ENCODE measurements around the gene XNDC1N.
A peak's percentile ranks its signal among the peaks of the same experiment; 100 is the strongest.
"Not testable (repeated sequence)": the region's sequence is repeated elsewhere in the genome, so short reads cannot be mapped to it uniquely, and the experiment has no call there.

Gene XNDC1N

DNA sequence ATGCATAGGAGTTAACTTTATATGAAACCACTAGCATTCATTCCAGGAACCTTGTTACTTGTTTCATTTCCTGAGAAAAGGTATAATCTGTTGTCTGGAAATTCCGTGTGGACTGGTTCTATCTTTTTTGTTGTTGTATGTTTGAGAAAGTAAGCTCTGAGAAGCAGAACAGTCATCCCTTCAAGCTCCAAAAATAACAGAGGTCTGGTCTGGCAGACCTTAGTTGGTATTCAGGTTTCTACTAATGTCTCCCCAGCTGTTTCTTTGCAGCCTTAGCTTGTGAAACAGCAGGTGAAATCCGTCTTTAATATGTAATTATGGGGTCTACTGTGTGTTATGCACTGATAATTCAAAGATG lies 2.8 kb upstream of the XNDC1N start:
- H3K9me3 ChIP-seq (ENCODE audit: control insufficient read depth in 2 of 2, low read length in 2 of 2): no peaks in the 10 kb centered on the region
- H3K27me3 ChIP-seq (ENCODE audit: control insufficient read depth in 1 of 2, insufficient read depth in 2 of 2, low read length in 2 of 2): no peaks in the 10 kb centered on the region
- no peak overlapping the region for H3K4me3 ChIP-seq (ENCODE audit: low read length in 2 of 2)
- H3K4me1 ChIP-seq (ENCODE audit: control insufficient read depth, insufficient read depth, low read length): peaks cover 22% of the 10 kb centered on the region
- no peak overlapping the region for H3K27ac ChIP-seq (ENCODE audit: low read length)
- no peaks in the 10 kb centered on the region for H3K36me3 ChIP-seq (ENCODE audit: control insufficient read depth in 2 of 2, insufficient read depth in 2 of 2, low read length in 2 of 2)
- no peak overlapping the region for H3K9ac ChIP-seq (ENCODE audit: low read length in 2 of 2)

DNA sequence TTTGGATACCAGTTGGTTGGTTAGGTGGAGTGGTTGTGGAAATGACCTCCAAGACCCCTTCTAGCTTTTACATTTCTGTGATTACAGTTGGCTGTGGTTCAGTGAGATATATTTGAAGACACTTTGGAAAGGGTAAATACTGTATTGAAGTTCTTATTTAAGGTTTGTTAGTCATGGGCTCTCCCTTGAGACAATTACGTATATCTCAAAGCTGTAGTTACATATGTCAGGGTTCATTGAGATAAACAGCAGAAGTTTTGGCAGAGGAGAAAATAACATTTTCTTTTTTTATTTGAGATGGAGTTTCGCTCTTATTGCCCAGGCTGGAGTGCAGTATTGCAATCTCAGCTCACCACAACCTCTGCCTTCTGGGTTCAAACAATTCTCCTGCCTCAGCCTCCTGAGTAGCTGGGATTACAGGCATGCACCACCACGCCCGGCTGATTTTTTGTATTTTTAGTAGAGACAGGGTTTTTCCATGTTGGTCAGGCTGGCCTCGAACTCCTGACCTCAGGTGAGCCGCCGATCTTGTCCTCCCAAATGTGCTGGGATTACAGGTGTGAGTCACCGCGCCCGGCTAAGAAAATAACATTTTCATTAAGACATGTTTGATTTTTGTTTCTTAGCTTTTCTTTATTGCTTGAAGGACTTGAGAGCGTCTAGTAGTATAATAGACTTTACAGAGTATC lies 2.3 kb upstream of the XNDC1N start:
- H3K27ac ChIP-seq (ENCODE audit: low read length): no peak overlapping the region
- no peak overlapping the region for H3K9ac ChIP-seq (ENCODE audit: low read length in 2 of 2)
- H3K27me3 ChIP-seq (ENCODE audit: control insufficient read depth in 1 of 2, insufficient read depth in 2 of 2, low read length in 2 of 2): no peaks in the 10 kb centered on the region
- peaks cover 22% of the 10 kb centered on the region for H3K4me1 ChIP-seq (ENCODE audit: control insufficient read depth, insufficient read depth, low read length)
- no peaks in the 10 kb centered on the region for H3K36me3 ChIP-seq (ENCODE audit: control insufficient read depth in 2 of 2, insufficient read depth in 2 of 2, low read length in 2 of 2)
- H3K9me3 ChIP-seq (ENCODE audit: control insufficient read depth in 2 of 2, low read length in 2 of 2): no peaks in the 10 kb centered on the region
- peak overlapping the region; percentile 99 for H3K4me3 ChIP-seq (ENCODE audit: low read length in 2 of 2)

DNA sequence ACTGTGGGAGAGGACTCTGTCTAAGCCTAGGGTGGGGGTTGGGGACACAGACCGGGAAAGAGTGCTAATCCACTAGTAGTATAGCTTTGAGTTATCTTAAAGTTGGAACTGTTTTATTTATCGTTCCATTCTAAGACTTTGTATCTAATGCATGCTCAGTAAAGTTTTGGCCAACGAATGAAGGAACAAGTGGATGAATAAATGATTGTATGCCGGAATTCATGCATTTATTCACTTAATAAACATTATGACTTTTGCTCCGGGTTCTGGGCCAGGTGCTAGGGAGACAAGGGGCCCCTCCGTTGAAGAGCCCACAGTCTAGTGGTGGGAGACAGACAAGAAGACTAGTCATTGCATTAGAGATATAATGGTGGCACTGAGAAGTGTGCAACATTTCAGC lies 1.1 kb upstream of the XNDC1N start:
- Histone ChIP-seq H3K4me1 (ENCODE audit: control insufficient read depth, insufficient read depth, low read length) (peaks cover 22% of the 10 kb centered on the region), H3K36me3 (ENCODE audit: control insufficient read depth in 2 of 2, insufficient read depth in 2 of 2, low read length in 2 of 2) (no peaks in the 10 kb centered on the region), H3K27ac (ENCODE audit: low read length) (no peak overlapping the region), H3K9me3 (ENCODE audit: control insufficient read depth in 2 of 2, low read length in 2 of 2) (no peaks in the 10 kb centered on the region), H3K9ac (ENCODE audit: low read length in 2 of 2) (peak overlapping the region; percentile 86 to 93), H3K27me3 (ENCODE audit: control insufficient read depth in 1 of 2, insufficient read depth in 2 of 2, low read length in 2 of 2) (no peaks in the 10 kb centered on the region), H3K4me3 (ENCODE audit: low read length in 2 of 2) (peak overlapping the region; percentile 99)

DNA sequence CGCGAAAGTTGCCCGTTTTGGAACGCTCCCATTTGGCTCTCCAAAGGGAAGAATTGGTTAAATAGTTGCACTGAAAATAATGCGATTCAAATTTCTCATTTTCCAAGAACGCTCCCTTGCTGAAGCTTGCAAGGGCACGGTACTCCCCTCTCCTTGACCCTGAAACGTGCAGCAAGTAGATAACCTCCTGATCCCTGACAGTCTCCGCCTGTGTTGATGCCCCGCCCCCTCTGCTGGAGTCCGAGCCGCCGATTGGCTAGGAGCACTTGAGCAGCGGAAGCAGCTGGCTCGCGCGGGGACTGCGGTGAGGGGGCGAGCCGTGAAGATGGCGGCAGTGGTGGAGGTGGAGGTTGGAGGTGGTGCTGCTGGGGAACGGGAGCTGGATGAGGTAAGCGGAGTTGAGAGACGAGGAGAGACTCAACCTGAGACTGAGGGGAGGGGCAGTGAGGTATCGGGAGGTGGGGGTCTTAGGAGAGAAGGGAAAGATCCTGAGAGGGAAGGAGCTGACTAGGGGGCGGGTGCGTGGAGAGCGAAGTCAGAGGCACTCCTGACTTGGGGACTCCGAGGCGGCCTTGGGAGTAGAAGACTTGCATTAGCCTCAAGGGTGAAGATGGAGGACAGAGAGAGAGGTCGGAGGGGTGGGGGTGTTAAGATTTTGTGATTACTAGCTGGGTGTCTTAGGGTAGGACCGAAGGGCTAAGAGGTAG lies 496 bp upstream of the XNDC1N start, which contains the start of gene RNF121:
RNF121 (plus strand) TSS at position 310 of the 707 bp plus-strand sequence; CDS start at position 326, 16 bp downstream.
- Histone ChIP-seq H3K4me1 (ENCODE audit: control insufficient read depth, insufficient read depth, low read length) (peaks cover 22% of the 10 kb centered on the region), H3K4me3 (ENCODE audit: low read length in 2 of 2) (peak within 1 kb of the TSS; percentile 99), H3K27me3 (ENCODE audit: control insufficient read depth in 1 of 2, insufficient read depth in 2 of 2, low read length in 2 of 2) (no peaks in the 10 kb centered on the region), H3K36me3 (ENCODE audit: control insufficient read depth in 2 of 2, insufficient read depth in 2 of 2, low read length in 2 of 2) (no peaks in the 10 kb centered on the region), H3K9me3 (ENCODE audit: control insufficient read depth in 2 of 2, low read length in 2 of 2) (no peaks in the 10 kb centered on the region), H3K9ac (ENCODE audit: low read length in 2 of 2) (peak within 1 kb of the TSS; percentile 93 to 98), H3K27ac (ENCODE audit: low read length) (peak within 1 kb of the TSS; percentile 93)

DNA sequence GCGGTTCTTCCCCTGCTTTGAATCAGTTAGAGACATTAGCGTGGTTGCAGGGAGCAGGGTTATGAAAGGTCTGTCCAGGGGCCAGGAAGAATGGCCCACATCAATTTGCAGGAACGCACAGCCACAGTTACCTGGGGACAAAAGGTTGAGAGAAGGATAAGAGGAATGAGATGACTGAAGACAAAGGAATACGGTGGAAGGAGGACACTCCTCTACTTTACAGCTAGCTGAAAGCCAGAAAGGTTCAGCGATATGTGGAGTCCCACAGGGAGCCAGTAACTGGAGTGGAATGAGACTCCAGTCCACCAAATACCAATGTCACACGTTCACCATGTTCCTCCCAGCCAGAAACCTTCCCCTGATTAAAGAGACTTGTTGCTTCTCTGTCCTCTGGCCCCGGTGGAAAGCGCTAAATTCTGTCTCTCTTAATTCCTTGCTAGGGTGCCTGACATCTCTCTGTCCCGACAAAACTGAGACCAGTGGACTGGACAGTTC lies 10.7 kb downstream of the XNDC1N start:
- H3K4me3 ChIP-seq (ENCODE audit: low read length in 2 of 2): no peak overlapping the region
- no peak overlapping the region for H3K9ac ChIP-seq (ENCODE audit: low read length in 2 of 2)
- H3K4me1 ChIP-seq (ENCODE audit: control insufficient read depth, insufficient read depth, low read length): no peaks in the 10 kb centered on the region
- no peaks in the 10 kb centered on the region for H3K9me3 ChIP-seq (ENCODE audit: control insufficient read depth in 2 of 2, low read length in 2 of 2)
- H3K27ac ChIP-seq (ENCODE audit: low read length): no peak overlapping the region
- no peaks in the 10 kb centered on the region for H3K27me3 ChIP-seq (ENCODE audit: control insufficient read depth in 1 of 2, insufficient read depth in 2 of 2, low read length in 2 of 2)
- peaks cover 18 to 25% of the 10 kb centered on the region in 2 donors for H3K36me3 ChIP-seq (ENCODE audit: control insufficient read depth in 2 of 2, insufficient read depth in 2 of 2, low read length in 2 of 2)

DNA sequence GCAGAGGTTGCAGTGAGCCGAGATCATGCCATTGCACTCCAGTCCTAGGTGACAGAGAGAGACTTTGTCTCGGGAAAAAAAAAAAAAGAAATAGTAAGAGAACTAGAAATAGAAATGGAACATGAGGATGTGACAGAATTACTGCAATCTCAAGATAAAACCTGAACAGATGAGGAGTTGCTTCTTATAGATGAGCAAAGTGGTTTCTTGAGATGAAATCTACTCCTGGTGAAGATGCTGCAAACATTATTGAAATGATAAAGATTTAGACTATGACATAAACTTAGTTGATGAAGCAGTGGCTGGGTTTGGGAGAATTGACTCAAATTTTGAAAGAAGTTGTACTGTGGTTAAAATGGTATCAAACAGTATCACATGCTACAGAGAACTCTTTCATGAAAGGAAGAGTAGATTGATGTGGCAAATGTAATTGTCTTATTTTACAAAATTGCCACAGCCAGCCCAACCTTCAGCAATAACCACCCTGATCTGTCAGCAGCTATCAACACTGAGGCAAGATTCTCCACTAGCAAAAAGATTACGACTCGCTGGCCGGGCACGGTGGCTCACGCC lies 13.7 kb downstream of the XNDC1N start:
- Histone ChIP-seq H3K9ac (ENCODE audit: low read length in 2 of 2) (no peak overlapping the region), H3K36me3 (ENCODE audit: control insufficient read depth in 2 of 2, insufficient read depth in 2 of 2, low read length in 2 of 2) (peaks cover 18 to 25% of the 10 kb centered on the region in 2 donors), H3K4me1 (ENCODE audit: control insufficient read depth, insufficient read depth, low read length) (no peaks in the 10 kb centered on the region), H3K9me3 (ENCODE audit: control insufficient read depth in 2 of 2, low read length in 2 of 2) (no peaks in the 10 kb centered on the region), H3K4me3 (ENCODE audit: low read length in 2 of 2) (no peak overlapping the region), H3K27me3 (ENCODE audit: control insufficient read depth in 1 of 2, insufficient read depth in 2 of 2, low read length in 2 of 2) (no peaks in the 10 kb centered on the region), H3K27ac (ENCODE audit: low read length) (no peak overlapping the region)

DNA sequence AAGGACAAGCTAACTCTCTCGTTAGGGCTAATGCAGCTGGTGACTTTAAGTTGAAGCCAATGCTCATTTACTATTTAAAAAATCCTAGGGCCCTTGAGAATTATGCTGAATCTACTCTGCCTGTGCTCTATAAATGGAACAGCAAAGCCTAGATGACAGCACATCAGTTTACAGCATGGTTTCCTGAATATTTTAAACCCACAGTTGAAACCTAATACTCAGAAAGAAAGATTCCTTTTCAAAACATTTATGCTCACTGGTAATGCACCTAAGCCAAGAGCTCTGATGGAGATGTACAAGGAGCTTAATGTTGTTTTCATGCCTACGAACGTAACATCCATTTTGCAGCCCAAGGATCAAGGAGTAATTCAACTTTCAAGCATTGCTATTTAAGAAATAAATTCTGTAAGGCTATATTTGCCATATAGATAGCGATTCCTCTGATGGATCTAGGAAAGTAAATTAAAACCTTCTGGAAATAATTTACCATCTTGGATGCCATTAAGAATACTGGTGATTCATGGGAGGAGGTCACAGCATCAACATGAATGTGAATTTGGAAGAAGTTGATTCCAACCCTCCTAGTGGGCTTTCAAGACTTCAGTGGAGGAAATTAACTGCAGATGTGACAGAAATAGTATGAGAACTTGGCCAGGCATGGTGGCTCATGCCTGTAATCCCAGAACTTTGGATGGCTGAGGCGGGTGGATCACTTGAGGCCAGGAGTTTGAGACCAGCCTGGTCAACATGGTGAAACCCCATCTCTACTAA lies 14.5 kb downstream of the XNDC1N start:
- H3K27me3 ChIP-seq (ENCODE audit: control insufficient read depth in 1 of 2, insufficient read depth in 2 of 2, low read length in 2 of 2): no peaks in the 10 kb centered on the region
- no peak overlapping the region for H3K9ac ChIP-seq (ENCODE audit: low read length in 2 of 2)
- peaks cover 18 to 25% of the 10 kb centered on the region in 2 donors for H3K36me3 ChIP-seq (ENCODE audit: control insufficient read depth in 2 of 2, insufficient read depth in 2 of 2, low read length in 2 of 2)
- no peaks in the 10 kb centered on the region for H3K9me3 ChIP-seq (ENCODE audit: control insufficient read depth in 2 of 2, low read length in 2 of 2)
- H3K4me3 ChIP-seq (ENCODE audit: low read length in 2 of 2): no peak overlapping the region
- H3K27ac ChIP-seq (ENCODE audit: low read length): no peak overlapping the region
- no peaks in the 10 kb centered on the region for H3K4me1 ChIP-seq (ENCODE audit: control insufficient read depth, insufficient read depth, low read length)

DNA sequence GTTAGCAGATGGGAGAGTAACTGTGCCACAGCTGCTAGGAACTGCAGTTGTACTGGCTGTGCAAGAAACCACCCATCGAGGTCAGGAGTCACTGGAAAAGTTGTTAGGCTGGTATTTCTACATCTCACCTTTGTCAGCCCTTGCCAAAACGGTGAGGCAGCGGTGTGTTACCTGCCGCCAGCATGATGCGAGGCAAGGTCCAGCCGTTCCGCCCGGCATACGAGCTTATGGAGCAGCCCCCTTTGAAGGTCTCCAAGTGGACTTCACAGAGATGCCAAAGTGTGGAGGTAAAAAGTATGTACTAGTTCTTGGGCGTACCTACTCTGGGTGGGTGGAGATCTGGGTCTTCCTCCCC lies 16.4 kb downstream of the XNDC1N start:
- not testable (repeated sequence) for H3K9me3 ChIP-seq (ENCODE audit: control insufficient read depth in 2 of 2, low read length in 2 of 2); H3K4me1 ChIP-seq (ENCODE audit: control insufficient read depth, insufficient read depth, low read length); H3K27ac ChIP-seq (ENCODE audit: low read length); H3K27me3 ChIP-seq (ENCODE audit: control insufficient read depth in 1 of 2, insufficient read depth in 2 of 2, low read length in 2 of 2); H3K9ac ChIP-seq (ENCODE audit: low read length in 2 of 2); H3K4me3 ChIP-seq (ENCODE audit: low read length in 2 of 2)
- H3K36me3 ChIP-seq (ENCODE audit: control insufficient read depth in 2 of 2, insufficient read depth in 2 of 2, low read length in 2 of 2): peaks cover 11 to 15% of the 10 kb centered on the region in 2 donors

DNA sequence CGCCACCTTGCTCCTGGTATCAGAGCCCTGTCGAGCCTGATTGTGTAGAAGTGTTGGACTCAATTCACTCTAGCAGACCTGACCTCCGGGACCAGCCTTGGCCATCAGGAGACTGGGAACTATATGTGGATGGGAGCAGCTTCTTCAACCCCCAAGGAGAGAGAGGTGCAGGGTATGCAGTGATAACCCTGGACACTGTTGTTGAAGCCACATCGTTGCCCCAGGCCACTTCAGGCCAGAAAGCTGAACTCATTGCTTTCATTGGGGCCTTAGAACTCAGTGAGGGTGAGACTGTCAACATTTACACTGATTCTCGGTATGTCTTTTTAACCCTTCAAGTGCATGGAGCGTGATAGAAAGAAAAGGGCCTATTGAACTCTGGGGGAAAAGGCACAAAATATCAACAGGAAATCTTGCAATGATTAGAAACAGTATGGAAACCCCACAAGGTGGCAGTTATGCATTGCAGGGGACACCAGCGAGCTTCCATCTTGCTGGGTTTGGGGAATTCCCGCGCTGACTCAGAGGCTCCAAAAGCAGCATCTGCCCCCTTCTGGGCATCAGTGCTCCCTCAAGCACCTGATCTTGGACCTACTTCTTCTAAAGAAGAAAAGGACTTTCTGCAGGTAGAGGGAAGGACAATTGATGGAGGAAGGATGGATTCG lies 16.9 kb downstream of the XNDC1N start:
- not testable (repeated sequence) for H3K27ac ChIP-seq (ENCODE audit: low read length); H3K9ac ChIP-seq (ENCODE audit: low read length in 2 of 2); H3K27me3 ChIP-seq (ENCODE audit: control insufficient read depth in 1 of 2, insufficient read depth in 2 of 2, low read length in 2 of 2); H3K4me1 ChIP-seq (ENCODE audit: control insufficient read depth, insufficient read depth, low read length); H3K9me3 ChIP-seq (ENCODE audit: control insufficient read depth in 2 of 2, low read length in 2 of 2); H3K4me3 ChIP-seq (ENCODE audit: low read length in 2 of 2)
- peaks cover 11 to 13% of the 10 kb centered on the region in 2 donors for H3K36me3 ChIP-seq (ENCODE audit: control insufficient read depth in 2 of 2, insufficient read depth in 2 of 2, low read length in 2 of 2)

DNA sequence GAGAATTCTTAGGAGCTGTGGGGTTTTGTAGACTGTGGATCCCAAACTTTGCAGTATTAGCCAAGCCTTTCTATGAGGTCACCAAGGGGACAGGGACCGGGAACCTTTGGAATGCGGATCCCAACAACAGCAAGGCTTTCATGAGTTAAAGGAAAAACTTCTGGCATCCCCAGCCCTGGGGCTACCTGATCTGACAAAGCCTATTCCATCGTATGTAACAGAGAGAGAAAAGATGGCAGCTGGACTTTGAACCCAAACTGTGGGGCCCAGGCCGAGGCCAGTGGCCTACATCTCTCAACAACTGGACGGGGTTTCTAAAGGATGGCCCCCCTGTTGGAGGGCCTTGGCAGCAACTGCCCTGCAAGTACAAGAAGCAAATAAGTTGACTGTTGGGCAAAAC lies 17.6 kb downstream of the XNDC1N start:
- H3K9me3 ChIP-seq (ENCODE audit: control insufficient read depth in 2 of 2, low read length in 2 of 2); H3K4me3 ChIP-seq (ENCODE audit: low read length in 2 of 2); H3K27me3 ChIP-seq (ENCODE audit: control insufficient read depth in 1 of 2, insufficient read depth in 2 of 2, low read length in 2 of 2); H3K9ac ChIP-seq (ENCODE audit: low read length in 2 of 2); H3K27ac ChIP-seq (ENCODE audit: low read length); H3K4me1 ChIP-seq (ENCODE audit: control insufficient read depth, insufficient read depth, low read length); H3K36me3 ChIP-seq (ENCODE audit: control insufficient read depth in 2 of 2, insufficient read depth in 2 of 2, low read length in 2 of 2): not testable (repeated sequence)

All from stomach smooth muscle (tissue), 2 donors.